Fibroblast of skin of back (primary cell): Measurements from ENCODE around the gene SETD5.
A peak's percentile ranks its signal among the peaks of the same experiment; 100 is the strongest.

ENCODE experiments used
- DNase-seq: peaks from one replicate; pipeline ENCODE4 v3.0.0-alpha.2; 2013

Gene SETD5

GRCh38 chr3:9388142-9388541 lies 9.3 kb upstream of the SETD5 start:
- DNase-seq: no peak

GRCh38 chr3:9388562-9389272 lies 8.7 kb upstream of the SETD5 start:
- DNase-seq: no peak

- no peak for DNase-seq
Observed at GRCh38 chr3:9390265-9390888, 7.0 kb upstream of the SETD5 start.

DNA sequence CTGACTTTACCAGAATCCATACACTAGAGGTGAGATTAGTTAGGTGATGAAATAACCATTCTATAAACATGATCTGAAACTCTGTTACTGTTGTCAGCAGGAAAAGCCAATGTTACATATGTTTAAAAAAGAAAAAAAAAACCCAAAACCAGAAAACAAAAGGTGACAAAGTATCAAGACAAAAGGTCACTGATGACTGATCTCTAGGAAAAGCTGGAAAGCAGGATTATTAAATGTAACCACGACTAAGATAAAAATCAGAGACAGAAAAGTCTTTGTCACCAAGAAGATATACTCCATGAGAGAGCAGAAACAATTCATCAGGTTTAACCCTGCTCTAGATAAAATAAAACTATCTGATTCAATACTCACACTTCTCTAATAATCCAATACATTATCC lies 5.4 kb upstream of the SETD5 start:
- DNase-seq: no peak

DNA sequence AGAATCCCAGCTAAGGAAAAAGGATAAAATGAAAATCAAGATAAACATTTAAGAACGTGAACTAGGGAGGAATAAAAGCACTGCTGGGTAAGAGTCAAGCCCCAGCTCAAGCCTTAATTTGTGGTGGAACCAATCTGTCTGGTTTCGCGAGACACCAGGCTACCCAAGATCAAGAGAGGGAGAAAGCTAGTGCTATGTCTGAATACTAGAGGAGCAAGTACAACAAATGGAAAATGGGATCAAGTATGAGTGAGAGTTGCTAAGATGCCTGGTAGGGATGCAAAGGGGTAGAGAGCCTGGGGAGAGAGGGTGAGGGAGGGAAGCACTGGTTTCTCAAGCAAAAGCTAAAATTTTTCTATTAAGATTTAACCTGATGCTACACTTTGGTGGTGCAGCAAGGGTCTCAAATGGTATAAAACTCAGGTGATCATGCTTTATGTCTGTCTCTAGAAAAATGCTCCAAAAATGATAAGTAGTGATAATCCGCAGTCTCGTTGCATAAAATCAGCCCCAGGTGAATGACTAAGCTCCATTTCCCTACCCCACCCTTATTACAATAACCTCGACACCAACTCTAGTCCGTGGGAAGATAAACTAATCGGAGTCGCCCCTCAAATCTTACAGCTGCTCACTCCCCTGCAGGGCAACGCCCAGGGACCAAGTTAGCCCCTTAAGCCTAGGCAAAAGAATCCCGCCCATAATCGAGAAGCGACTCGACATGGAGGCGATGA lies 1.7 kb upstream of the SETD5 start:
- no peak for DNase-seq

- DNase-seq: peak; percentile 98
Observed at GRCh38 chr3:9396301-9396631, 1.1 kb upstream of the SETD5 start.

DNA sequence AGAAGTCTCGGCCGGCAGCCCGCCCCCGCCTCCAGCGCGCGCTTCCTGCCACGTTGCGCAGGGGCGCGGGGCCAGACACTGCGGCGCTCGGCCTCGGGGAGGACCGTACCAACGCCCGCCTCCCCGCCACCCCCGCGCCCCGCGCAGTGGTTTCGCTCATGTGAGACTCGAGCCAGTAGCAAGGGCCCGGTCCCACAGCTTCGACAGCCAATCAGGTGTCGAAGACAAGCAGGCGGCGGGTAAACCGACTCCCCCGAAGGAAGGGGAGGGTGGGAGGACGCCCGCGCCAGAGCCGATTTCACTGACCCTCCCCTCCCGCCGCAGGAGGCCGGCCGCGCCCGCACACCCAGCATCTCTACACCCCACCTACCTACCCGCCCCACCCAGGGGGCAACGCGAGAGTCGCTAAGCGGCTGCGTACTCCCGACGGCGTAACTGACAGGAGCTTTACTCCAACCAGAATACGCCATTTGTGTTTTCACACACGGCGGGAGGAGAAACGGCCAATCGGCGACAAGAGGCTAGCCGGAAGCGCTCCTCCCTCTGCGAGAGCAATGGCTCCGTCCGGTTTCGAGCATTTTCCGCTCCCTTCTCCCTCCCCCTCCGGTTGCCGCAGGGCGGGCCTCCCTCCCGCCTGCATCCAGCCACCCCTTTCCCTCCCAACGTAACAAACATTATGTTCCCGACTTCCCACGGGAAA lies 633 bp upstream of the SETD5 start:
- DNase-seq: peak; percentile 100

GRCh38 chr3:9397906-9398699 lies 688 bp downstream of the SETD5 start:
- DNase-seq: peak; percentile 55

- peak; percentile 42 for DNase-seq
Observed at GRCh38 chr3:9398700-9399336, 1.4 kb downstream of the SETD5 start.

GRCh38 chr3:9399337-9399703 lies 1.9 kb downstream of the SETD5 start:
- DNase-seq: no peak

DNA sequence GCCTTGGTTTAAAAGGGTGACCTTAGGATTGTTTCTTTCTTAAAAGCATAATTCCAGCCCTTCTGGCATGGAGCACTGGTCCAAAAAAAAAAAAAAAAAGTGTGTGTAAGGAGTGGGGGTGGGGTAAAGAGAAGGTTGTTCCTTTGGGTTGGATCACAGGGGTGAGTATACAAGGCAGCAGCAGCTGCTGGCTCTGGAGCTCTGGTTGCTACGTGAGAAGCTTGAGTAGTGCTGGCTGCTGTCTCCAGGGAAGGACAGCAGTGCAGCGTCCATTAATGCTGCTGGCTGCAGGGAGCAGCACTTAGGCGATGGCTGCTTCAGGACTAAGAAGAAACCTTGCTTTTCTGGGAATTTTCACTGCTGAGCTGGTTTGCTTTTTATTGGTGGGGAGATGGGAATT lies 2.3 kb downstream of the SETD5 start:
- peak; percentile 93 for DNase-seq

DNA sequence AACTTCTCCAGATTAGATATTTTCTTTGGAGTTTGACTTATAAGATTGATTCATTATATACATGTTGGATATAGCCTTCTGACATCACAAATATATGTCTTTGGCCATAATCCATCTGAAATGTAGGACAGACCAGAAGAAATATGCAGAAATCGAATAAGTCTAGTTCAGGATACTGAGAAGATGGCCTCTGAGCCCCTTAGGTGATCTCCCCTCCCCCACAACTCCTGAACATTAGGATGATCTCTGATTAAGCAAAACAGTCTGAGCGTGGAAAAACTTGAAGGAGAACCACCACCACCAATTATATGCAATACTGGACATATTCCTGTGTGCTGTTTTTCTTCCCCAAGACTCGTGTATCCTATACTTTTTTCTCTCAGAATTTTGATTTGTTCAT lies 3.2 kb downstream of the SETD5 start:
- no peak for DNase-seq

- no peak for DNase-seq
Observed at GRCh38 chr3:9401986-9402385, 4.6 kb downstream of the SETD5 start.

DNA sequence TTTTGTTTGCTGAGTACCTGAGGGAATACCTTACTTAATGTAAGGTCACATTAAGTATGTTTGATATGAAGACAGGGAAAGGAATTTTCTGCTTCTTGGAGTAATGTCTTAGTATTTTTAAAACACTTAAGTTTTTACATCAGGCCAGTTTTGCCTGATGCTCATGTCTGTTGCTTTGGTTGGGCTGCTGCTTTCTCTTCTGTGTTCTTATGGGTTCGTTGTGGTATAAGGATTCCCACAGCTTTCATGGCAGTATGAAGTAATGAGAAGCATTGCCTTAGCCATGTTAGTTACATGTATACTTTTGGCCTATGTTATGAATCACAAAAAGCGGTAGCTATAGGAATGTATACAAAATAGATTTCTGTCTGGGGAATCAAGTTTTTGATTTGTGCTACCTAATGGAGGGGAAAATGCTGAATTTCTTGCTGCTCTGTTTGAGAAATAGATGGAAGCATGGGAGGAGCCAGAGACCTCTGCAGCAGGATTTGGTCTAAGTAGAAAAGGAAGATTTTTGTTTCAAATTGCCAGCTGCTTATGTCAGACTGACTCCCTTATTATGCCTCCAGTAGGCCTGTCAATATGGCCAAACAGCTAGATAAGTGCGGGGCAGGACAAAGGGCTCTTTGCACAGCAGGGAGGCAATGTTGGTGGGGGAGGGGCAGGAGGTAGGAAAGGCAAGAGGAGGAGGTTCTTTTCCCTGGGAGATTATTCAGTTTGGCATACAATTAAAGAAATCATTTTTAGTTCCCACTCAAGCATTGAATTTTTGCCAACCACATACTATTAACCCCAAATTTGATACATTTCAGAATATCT lies 5.2 kb downstream of the SETD5 start:
- DNase-seq: peak; percentile 41

DNA sequence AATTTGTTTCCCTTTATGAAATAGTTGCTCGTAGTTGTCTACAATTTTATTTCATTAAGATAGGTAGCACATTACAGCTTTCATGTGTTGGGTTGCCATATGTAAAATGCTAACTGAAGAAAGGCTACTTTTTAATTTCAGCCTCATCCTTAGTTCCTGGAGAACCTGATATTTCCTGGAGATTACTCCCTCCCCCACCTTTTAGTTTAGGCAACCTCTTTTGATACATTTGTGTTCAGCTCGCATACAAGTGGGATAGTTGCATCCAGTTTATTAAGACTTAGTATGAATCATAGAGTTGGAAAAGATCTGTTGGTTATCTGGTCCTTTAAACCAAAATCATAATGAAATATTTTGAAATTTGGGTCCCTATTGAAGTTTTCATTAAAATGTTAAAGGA lies 6.0 kb downstream of the SETD5 start:
- no peak for DNase-seq

- no peak for DNase-seq
Observed at GRCh38 chr3:9404680-9405079, 7.3 kb downstream of the SETD5 start.

GRCh38 chr3:9405756-9406155 lies 8.3 kb downstream of the SETD5 start:
- no peak for DNase-seq

DNA sequence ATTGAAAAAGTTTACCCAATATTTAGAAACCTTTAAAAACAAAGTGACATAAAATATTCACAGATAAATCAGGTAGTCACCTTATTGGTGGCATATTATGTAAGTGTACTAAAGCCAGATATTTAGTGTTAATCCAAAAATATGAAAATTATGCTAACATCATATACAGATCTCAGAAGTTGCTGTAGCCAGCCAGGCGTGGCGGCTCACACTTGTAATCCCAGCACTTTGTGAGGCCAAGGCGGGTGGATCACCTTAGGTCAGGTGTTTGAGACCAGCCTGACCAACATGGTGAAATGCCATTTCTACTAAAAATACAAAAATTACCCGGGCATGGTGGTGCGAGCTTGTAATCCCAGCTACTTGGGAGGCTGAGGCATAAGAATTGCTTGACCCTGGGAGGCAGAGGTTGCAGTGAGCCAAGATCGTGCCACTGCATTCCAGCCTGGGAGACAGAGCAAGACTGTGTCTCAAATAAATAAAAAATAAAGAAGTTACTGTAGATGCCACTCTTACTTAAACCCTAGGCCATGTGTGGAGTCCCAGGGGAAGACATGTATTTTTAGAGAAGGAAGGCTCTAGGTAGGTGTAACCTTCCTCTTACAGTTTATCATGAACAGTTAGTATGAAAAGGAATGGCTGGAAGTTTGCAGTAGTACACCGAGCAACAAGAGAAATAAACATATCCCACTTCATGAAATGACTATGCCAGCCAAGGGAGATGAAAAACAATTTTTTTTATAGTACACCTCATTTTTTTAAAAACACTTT lies 9.6 kb downstream of the SETD5 start:
- no peak for DNase-seq

GRCh38 chr3:9408061-9408460 lies 10.6 kb downstream of the SETD5 start:
- no peak for DNase-seq

DNA sequence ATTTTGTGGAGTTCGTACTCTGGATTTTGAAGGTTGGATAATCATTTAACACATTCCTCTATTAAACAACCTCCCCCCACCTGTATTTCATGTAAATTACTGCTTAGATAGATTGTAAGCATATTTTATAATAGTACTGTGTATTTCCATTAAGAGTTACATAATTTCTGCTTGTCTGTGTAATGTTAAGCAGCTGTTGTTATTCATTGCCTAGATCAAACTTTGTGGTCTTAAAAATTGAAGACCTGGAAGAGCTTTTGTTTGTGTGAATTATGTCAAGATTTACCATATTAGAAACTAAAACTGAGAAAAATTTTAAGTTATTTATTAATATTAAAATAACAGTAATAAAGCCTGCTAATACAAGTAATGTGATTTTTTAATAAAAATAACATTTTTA lies 11.1 kb downstream of the SETD5 start:
- no peak for DNase-seq
